Measurements from ENCODE around the gene ADH6.
"Not testable (repeated sequence)": the region's sequence is repeated elsewhere in the genome, so short reads cannot be mapped to it uniquely, and the experiment has no call there.

DNA sequence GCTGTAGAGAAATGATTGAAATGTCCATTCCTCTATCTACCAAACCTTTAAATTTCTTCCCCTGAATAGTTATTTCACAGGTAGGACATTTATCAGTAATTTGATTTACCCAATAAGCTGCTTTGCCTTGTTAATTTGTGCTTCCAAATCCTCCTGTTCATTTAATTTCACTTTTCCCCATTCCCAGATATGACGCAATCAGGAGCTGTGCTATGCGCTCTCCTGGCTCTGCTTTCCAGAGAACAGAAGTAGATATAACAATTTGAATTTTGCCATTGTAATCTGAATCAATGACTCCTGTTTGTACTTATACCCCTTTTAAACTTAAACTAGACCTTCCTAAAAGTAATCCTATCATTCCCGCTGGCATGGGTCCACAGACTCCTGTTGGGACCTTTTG, 29.1 kb downstream of the ADH6 start:
- TF ChIP-seq POLR2A (IDR thresholded peaks at IDR 0.05; ENCODE audit: low read length); GATA1 (IDR thresholded peaks at IDR 0.05; ENCODE audit: low read depth, low read length): not testable (repeated sequence)

All from erythroblast (primary cell).